Measurements from ENCODE around the gene S100A6.
"Not testable (repeated sequence)": the region's sequence is repeated elsewhere in the genome, so short reads cannot be mapped to it uniquely, and the experiment has no call there.

Gene S100A6

DNA sequence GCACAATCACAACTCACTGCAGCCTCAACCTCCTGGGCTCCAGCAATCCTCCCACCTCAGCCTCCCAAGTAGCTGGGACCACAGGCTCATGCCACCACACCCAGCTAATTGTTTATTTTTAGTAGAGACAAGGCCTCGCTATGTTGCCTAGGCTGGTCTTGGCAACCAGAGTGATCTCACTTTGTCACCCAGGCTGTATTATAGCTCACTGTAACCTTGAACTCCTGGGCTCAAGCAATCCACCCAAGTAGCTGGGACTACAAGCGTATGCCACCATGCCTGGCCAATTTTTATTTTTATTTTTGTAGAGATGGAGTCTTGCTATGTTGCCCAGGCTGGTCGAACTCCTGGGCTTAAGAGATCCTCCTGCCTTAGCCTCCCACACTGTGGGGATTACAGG is 26.2 kb upstream of the S100A6 start:
- H3K36me3 ChIP-seq (ENCODE audit: insufficient read depth, low read depth, low read length); H3K4me3 ChIP-seq (ENCODE audit: low read length); H3K9ac ChIP-seq (ENCODE audit: low read depth, low read length); H3K27me3 ChIP-seq (ENCODE audit: insufficient read depth, low read length); H3K9me3 ChIP-seq (ENCODE audit: insufficient read depth, low read depth, low read length); H3K27ac ChIP-seq (ENCODE audit: low read length): not testable (repeated sequence)
- peaks cover 12% of the 10 kb centered on the region for H3K4me1 ChIP-seq (ENCODE audit: insufficient read depth, low read length)

DNA sequence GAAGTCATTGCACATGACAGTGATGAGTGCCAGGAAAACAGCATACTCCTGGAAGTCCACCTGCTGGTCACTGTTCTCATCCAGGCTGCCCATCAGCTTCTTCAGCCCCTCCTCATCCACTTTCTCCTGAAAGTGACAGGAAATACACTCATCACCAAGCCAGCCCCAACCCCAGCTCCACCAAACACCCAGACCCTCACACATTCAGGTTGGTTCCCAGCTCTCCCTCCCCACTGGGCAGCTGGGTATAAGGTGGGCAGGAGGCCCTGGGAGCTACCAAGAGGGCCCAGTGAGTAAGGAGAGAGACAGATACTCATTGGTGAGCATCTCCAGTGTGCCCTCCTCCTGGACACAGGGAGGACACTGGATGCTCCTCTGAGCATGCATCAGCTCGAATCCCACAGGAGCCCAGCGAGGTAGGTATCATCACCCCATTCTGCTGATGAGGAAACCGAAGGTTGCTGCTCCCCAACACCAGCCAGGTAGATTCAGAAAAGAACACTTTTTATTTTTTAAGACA is 25.7 kb upstream of the S100A6 start:
- no peak overlapping the region for H3K9ac ChIP-seq (ENCODE audit: low read depth, low read length)
- H3K4me1 ChIP-seq (ENCODE audit: insufficient read depth, low read length): peaks cover 7% of the 10 kb centered on the region
- no peak overlapping the region for H3K4me3 ChIP-seq (ENCODE audit: low read length)
- no peaks in the 10 kb centered on the region for H3K9me3 ChIP-seq (ENCODE audit: insufficient read depth, low read depth, low read length)
- H3K27ac ChIP-seq (ENCODE audit: low read length): no peak overlapping the region
- H3K27me3 ChIP-seq (ENCODE audit: insufficient read depth, low read length): no peaks in the 10 kb centered on the region
- no peaks in the 10 kb centered on the region for H3K36me3 ChIP-seq (ENCODE audit: insufficient read depth, low read depth, low read length)

- Histone ChIP-seq H3K36me3 (ENCODE audit: insufficient read depth, low read depth, low read length) (no peaks in the 10 kb centered on the region), H3K4me1 (ENCODE audit: insufficient read depth, low read length) (peaks cover 6% of the 10 kb centered on the region; the same call in 1 of the 2 replicates), H3K9ac (ENCODE audit: low read depth, low read length) (no peak overlapping the region), H3K9me3 (ENCODE audit: insufficient read depth, low read depth, low read length) (no peaks in the 10 kb centered on the region), H3K27me3 (ENCODE audit: insufficient read depth, low read length) (no peaks in the 10 kb centered on the region), H3K4me3 (ENCODE audit: low read length) (no peak overlapping the region), H3K27ac (ENCODE audit: low read length) (no peak overlapping the region)
Observed at GRCh38 chr1:153560771-153561465, 25.1 kb upstream of the S100A6 start.

DNA sequence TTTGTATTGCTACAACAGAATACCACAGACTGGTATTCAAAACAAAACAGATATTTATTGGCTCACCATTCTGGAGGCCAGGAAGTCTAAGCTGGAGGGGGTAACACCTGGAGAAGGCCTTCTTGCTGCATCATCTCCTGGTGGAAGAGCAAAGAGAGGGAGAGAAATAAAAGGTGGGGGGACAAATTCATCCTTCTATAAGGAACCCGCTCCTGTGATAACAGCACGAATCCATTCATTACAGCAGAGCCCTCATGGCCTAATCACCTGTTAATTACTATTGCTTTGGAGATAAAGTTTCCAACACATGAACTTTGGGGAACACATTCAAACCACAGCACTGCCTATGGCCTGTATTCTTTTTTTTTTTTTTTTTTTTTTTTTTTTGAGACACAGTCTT is 24.4 kb upstream of the S100A6 start:
- no peaks in the 10 kb centered on the region for H3K36me3 ChIP-seq (ENCODE audit: insufficient read depth, low read depth, low read length)
- no peak overlapping the region for H3K9ac ChIP-seq (ENCODE audit: low read depth, low read length)
- H3K4me3 ChIP-seq (ENCODE audit: low read length): no peak overlapping the region
- no peaks in the 10 kb centered on the region for H3K9me3 ChIP-seq (ENCODE audit: insufficient read depth, low read depth, low read length)
- H3K27ac ChIP-seq (ENCODE audit: low read length): no peak overlapping the region
- no peaks in the 10 kb centered on the region for H3K27me3 ChIP-seq (ENCODE audit: insufficient read depth, low read length)
- H3K4me1 ChIP-seq (ENCODE audit: insufficient read depth, low read length): no peaks in the 10 kb centered on the region

- Histone ChIP-seq H3K27ac (ENCODE audit: low read length) (no peak overlapping the region), H3K9ac (ENCODE audit: low read depth, low read length) (no peak overlapping the region), H3K36me3 (ENCODE audit: insufficient read depth, low read depth, low read length) (no peaks in the 10 kb centered on the region)
Observed at GRCh38 chr1:153557877-153558276, 22.1 kb upstream of the S100A6 start.

GRCh38 chr1:153556348-153556747 is 20.6 kb upstream of the S100A6 start:
- no peaks in the 10 kb centered on the region for H3K4me1 ChIP-seq (ENCODE audit: insufficient read depth, low read length)

More at GRCh38 chr1:153557877-153558276, 22.1 kb upstream of the S100A6 start:
- Histone ChIP-seq H3K4me3 (ENCODE audit: low read length) (no peak overlapping the region), H3K9me3 (ENCODE audit: insufficient read depth, low read depth, low read length) (no peaks in the 10 kb centered on the region), H3K4me1 (ENCODE audit: insufficient read depth, low read length) (no peaks in the 10 kb centered on the region), H3K27me3 (ENCODE audit: insufficient read depth, low read length) (no peaks in the 10 kb centered on the region)

GRCh38 chr1:153553830-153554541 is 18.2 kb upstream of the S100A6 start:
- Histone ChIP-seq H3K36me3 (ENCODE audit: insufficient read depth, low read depth, low read length) (no peaks in the 10 kb centered on the region), H3K9ac (ENCODE audit: low read depth, low read length) (no peak overlapping the region), H3K4me3 (ENCODE audit: low read length) (no peak overlapping the region), H3K4me1 (ENCODE audit: insufficient read depth, low read length) (peaks cover 8% of the 10 kb centered on the region; the same call in 1 of the 2 replicates), H3K27me3 (ENCODE audit: insufficient read depth, low read length) (no peaks in the 10 kb centered on the region), H3K9me3 (ENCODE audit: insufficient read depth, low read depth, low read length) (no peaks in the 10 kb centered on the region), H3K27ac (ENCODE audit: low read length) (no peak overlapping the region)

More at GRCh38 chr1:153556348-153556747, 20.6 kb upstream of the S100A6 start:
- no peaks in the 10 kb centered on the region for H3K36me3 ChIP-seq (ENCODE audit: insufficient read depth, low read depth, low read length)
- H3K27ac ChIP-seq (ENCODE audit: low read length): no peak overlapping the region
- no peaks in the 10 kb centered on the region for H3K9me3 ChIP-seq (ENCODE audit: insufficient read depth, low read depth, low read length)
- no peak overlapping the region for H3K9ac ChIP-seq (ENCODE audit: low read depth, low read length)
- no peaks in the 10 kb centered on the region for H3K27me3 ChIP-seq (ENCODE audit: insufficient read depth, low read length)
- no peak overlapping the region for H3K4me3 ChIP-seq (ENCODE audit: low read length)

- H3K27ac ChIP-seq (ENCODE audit: low read length): no peak overlapping the region
- peaks cover 9% of the 10 kb centered on the region; the same call in 1 of the 2 replicates for H3K4me1 ChIP-seq (ENCODE audit: insufficient read depth, low read length)
Observed at GRCh38 chr1:153553096-153553495, 17.3 kb upstream of the S100A6 start.

DNA sequence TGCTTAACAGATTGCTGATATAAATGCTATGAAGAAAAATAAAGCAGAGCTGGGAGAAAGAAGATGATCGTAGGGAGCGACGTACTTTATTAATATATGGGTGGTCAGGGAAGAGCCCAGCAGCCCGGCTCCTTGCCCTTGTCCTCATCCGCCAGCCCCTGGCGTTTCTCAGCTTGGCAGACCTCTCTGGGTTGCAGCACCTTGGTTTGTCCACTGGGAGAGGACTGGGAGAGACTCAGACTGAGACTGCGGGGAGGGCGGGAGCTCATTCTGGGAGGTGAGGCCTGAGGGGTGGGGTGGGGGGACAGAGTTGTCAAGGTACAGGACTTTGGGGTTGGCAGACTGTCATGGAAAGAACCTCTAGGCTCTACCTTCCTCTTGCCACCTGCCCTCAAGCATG is 16.5 kb upstream of the S100A6 start:
- Histone ChIP-seq H3K9ac (ENCODE audit: low read depth, low read length) (no peak overlapping the region), H3K4me3 (ENCODE audit: low read length) (no peak overlapping the region), H3K27me3 (ENCODE audit: insufficient read depth, low read length) (no peaks in the 10 kb centered on the region), H3K36me3 (ENCODE audit: insufficient read depth, low read depth, low read length) (no peaks in the 10 kb centered on the region), H3K4me1 (ENCODE audit: insufficient read depth, low read length) (peaks cover 9% of the 10 kb centered on the region; the same call in 1 of the 2 replicates), H3K27ac (ENCODE audit: low read length) (no peak overlapping the region), H3K9me3 (ENCODE audit: insufficient read depth, low read depth, low read length) (no peaks in the 10 kb centered on the region)

More at GRCh38 chr1:153553096-153553495, 17.3 kb upstream of the S100A6 start:
- no peaks in the 10 kb centered on the region for H3K36me3 ChIP-seq (ENCODE audit: insufficient read depth, low read depth, low read length)
- no peak overlapping the region for H3K9ac ChIP-seq (ENCODE audit: low read depth, low read length)
- no peaks in the 10 kb centered on the region for H3K27me3 ChIP-seq (ENCODE audit: insufficient read depth, low read length)
- no peak overlapping the region for H3K4me3 ChIP-seq (ENCODE audit: low read length)
- H3K9me3 ChIP-seq (ENCODE audit: insufficient read depth, low read depth, low read length): no peaks in the 10 kb centered on the region

DNA sequence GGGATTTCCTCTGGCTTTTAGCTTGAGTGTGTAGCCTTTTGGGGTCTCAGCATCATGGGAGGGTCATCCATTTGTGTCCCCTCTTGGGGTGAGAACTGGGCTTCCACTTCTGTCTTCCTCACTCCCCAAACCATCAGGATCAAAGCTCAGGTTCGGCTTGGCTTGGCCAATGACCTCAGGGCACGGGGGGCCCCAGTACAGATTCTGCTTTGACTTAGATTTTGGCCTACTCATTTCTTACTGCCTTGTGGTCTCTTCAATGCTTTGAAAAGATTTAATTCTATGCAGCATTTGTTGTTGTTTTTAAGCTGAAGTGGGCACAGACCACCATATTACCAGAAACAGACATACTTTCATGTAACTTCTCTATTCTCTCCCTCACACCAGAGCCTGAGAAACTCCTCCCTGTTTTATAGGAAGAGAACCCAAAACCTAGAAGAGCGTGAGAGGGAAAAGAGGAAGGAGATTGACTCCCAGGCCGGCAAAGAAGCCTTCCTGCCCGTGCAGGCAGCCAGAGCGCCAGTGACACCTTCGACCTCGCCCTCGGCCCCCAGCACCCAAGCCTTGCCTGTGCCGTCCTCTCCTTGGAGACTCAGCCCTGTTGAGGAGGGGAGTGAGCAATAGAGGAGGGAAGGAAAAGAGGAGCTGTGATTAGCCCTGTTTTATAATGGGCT is 15.2 kb upstream of the S100A6 start:
- H3K27me3 ChIP-seq (ENCODE audit: insufficient read depth, low read length): no peaks in the 10 kb centered on the region
- H3K4me1 ChIP-seq (ENCODE audit: insufficient read depth, low read length): peaks cover 9% of the 10 kb centered on the region
- H3K36me3 ChIP-seq (ENCODE audit: insufficient read depth, low read depth, low read length): no peaks in the 10 kb centered on the region
- H3K9ac ChIP-seq (ENCODE audit: low read depth, low read length): no peak overlapping the region
- no peak overlapping the region for H3K27ac ChIP-seq (ENCODE audit: low read length)
- no peak overlapping the region for H3K4me3 ChIP-seq (ENCODE audit: low read length)
- H3K9me3 ChIP-seq (ENCODE audit: insufficient read depth, low read depth, low read length): no peaks in the 10 kb centered on the region

DNA sequence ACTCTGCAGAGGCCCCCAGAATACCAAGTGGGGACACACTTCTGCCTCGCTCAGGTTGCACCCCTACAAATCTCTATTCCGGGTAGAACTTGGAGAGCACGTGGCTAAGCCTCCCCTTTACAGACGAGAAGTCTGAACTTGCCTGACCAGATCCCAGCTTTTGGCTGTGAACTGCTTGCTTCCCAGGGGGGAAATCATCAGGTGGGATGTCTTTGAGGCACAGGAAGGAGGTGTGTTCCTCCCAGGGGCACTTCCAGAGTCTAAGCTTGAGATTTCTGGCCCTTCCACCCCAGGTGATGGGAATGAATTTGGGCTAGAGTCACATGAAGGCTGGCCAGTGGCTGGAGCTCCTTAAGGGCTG is 14.6 kb upstream of the S100A6 start:
- H3K27me3 ChIP-seq (ENCODE audit: insufficient read depth, low read length): no peaks in the 10 kb centered on the region
- peaks cover 15% of the 10 kb centered on the region for H3K4me1 ChIP-seq (ENCODE audit: insufficient read depth, low read length)
- no peak overlapping the region for H3K4me3 ChIP-seq (ENCODE audit: low read length)
- no peak overlapping the region for H3K27ac ChIP-seq (ENCODE audit: low read length)
- no peaks in the 10 kb centered on the region for H3K36me3 ChIP-seq (ENCODE audit: insufficient read depth, low read depth, low read length)
- no peaks in the 10 kb centered on the region for H3K9me3 ChIP-seq (ENCODE audit: insufficient read depth, low read depth, low read length)
- no peak overlapping the region for H3K9ac ChIP-seq (ENCODE audit: low read depth, low read length)
